HG02623 (cell line): ENCODE results near the gene STK33.

Experiments
- ATAC-seq: cut with Tn5 transposase; IDR thresholded peaks from one replicate; pipeline ENCODE4 v1.9.1; 2021; ENCODE audit warnings: moderate library complexity; ENCODE audit not compliant: unreplicated experiment

STK33 gene

DNA sequence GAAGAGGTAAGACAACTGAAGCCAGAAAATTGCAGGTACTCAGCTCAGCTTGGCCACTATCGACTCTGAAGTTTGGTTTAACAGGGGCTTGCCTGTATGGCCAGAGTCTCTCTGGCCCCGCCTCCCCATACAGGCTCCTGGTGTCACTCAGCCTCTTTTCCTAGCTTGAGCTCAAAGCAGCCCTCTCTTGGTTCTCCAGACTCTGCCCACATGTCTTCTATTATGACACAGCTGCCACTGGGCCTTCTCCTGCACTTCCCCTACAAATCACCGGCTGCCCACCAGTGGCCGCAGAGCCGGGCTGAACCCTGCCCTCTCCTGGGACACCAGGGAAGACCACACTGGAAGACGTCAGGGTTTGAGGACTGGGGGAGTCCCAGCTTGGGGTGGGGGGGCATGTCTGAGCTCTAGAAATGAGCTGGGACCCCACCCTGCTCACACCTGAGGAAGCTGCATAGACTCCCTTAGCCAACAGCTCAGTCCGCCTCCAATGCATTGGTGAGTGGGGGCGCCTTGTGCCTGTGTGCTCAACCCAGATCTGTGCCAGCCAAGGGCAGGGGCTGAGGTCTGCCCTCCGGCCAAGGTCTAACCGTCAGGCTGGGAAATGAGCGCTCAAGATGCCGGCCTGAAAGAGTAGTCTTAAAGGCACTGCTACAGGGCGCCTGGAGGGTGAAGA lies 236.0 kb downstream of the STK33 start:
- ATAC-seq: no peak

GRCh38 chr11:8357505-8357888 lies 236.5 kb downstream of the STK33 start:
- ATAC-seq: no peak

DNA sequence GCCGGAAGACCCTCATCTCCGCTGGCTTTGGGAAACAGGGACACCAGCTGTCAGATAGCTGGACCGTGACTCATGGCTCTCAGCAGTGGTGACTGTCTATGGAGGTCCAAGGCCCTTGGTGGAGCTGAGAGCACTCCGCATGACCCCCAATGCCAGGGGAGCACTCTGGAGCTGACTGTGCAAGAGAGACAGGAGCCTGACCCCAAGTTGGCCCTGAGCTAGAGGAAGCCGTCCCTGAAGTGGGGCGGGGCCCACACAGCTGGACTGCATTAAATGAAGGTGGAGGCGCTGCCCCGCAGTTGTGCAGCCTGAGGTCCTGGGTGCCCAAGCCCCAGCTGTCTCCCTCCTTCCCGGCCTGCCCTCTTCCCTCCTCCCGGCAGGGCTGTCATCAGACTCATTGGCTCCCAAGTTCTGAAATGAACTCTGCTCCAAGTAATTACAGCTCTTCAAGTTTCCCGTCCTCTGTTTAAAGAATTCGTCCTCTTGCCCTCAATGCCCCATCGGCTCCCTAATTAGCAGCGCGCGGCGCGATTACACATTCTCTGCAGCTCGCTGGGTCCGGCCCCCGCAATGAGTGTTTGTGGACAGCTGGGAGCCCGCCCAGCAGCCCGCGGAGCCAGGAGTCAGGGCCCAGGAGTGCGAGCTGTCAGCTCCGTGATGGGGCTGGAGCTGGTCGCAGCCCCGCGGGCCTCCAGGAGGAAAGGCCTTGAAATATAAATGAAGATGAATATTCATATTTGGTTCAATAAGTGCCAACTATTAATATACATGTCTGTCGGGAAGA lies 237.1 kb downstream of the STK33 start:
- ATAC-seq: no peak

DNA sequence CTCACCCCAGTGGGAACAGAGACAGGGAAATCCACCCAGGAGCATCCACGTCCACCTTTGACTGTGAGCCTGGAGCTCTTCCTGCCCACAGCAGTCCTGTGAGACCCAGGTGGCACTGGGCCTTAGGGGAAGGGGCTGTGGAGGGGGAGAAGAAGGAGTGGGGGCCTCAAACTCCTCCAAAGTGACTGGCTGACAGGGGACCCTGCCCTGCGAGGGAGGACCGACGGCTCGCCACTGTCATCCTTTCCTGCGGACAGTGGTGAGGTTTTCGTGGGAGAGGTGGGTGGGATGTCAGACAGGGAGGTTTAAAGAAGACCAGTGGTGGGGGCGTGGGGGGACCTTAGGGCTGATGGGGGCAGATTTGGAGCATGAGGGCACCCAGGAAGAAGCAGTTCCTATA lies 237.8 kb downstream of the STK33 start:
- ATAC-seq: no peak

- no peak for ATAC-seq
Observed at GRCh38 chr11:8355416-8355742, 238.6 kb downstream of the STK33 start.

DNA sequence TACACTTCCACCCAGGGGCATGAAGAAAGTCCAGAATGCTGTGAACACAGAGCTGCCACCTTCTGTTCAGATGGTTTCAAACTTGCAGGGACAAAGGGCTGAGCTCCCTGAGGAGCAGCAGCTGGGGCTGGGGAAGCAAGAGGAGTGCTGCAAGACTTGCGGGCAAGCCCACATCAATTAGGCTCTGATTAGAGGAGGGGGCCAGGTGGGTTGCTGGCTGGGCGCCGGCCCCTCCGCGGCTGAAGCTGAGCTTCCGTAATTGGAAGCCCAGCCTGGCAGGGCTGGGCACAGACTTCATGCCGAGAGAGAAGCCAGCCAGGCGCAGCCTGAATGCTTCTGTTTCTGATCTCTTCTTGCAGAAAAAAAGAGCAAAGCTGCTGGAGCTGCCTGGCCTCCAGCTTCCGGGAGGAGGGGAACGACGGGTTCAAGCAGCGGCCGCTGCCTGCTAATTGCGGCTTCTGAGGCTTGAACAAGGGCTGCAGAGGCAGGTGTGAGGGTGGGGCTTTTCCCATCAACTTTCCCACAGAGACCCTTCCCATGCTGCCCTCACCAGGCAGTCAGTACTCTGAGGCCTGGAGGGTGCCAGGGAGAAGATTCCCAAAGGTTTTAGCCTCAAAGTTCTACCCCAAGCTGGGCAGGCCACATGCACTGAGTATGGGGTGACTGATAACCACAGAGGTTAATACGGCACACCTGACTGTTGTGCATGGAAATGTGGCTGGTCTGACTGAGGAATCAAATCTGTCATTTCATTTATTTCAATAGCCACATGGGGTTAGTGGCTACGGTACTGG lies 239.2 kb downstream of the STK33 start:
- ATAC-seq: no peak

- no peak for ATAC-seq
Observed at GRCh38 chr11:8352876-8353505, 241.0 kb downstream of the STK33 start.

- no peak for ATAC-seq
Observed at GRCh38 chr11:8352103-8352875, 241.7 kb downstream of the STK33 start.

- no peak for ATAC-seq
Observed at GRCh38 chr11:8351223-8351622, 242.8 kb downstream of the STK33 start.

GRCh38 chr11:8347978-8348377 lies 246.1 kb downstream of the STK33 start:
- ATAC-seq: no peak

- ATAC-seq: no peak
Observed at GRCh38 chr11:8346157-8346755, 247.8 kb downstream of the STK33 start.

- ATAC-seq: no peak
Observed at GRCh38 chr11:8345179-8345578, 248.8 kb downstream of the STK33 start.

- no peak for ATAC-seq
Observed at GRCh38 chr11:8344346-8344745, 249.7 kb downstream of the STK33 start.

DNA sequence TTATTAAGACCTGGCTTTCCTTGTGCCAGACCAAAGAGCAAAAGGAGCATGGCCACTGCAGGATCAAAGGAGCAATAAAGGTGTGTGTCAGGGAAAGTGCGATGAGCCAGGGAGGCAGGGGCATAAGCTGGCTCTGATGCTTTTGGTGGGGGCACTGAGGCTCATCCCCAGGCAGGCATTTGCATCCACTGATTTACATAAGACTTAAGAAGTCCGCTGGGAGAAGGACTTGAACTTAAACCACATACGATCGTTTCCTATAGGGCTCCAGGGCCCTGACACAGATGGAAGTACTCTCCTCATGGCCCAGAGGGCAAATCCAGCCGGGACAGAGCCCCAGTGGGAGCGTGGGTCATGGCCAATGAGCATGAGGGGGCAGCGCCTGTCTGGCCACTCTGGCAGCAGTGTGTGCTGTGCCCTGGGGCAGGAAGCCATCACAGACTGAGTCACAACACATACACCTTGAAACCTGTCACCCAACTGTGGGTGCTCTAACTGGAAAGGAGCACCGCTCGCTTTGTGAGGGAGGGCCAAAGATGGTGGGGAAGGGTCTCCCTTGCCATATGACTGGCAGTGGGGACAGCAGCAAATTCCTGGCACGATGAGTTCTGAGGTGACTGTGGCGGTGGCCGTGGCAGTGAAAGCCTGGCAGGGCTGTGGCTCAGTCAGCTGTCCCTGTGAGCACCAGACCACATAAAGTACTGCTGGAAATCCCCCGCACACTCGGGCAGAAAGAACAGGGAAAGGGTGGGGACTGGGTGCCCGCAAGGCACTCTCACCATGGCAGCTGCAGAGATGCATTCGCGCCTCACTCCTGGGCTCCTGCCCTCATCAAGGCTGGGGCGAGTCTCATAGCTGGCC lies 251.0 kb downstream of the STK33 start:
- peak; percentile 78 for ATAC-seq

GRCh38 chr11:8341996-8342395 lies 252.0 kb downstream of the STK33 start:
- no peak for ATAC-seq
